ENCODE data around the gene ZNF283. TPM values are rescaled to one million over a fixed set of nuclear protein-coding genes. Genes with fewer than 3 reads are reported as not detected.

Gene ZNF283
- total and polyA plus RNA-seq, 4 donors: 3.9 to 15.2 (median 8.2) TPM

GRCh38 chr19:43782689-43783231 lies 44.4 kb upstream of the ZNF283 start:
- intact Hi-C loops (cut with DNase I): no loop called here
- H3K4me3 ChIP-seq (ENCODE audit: low read length in 2 of 2): no peak overlapping the region
- ATAC-seq (ENCODE audit: low FRiP score): no peak

GRCh38 chr19:43783636-43784035 lies 43.5 kb upstream of the ZNF283 start:
- ATAC-seq (ENCODE audit: low FRiP score): no peak

More at GRCh38 chr19:43782689-43783231, 44.4 kb upstream of the ZNF283 start:
- Histone ChIP-seq H3K27ac (ENCODE audit: low read depth in 1 of 2, low read length in 2 of 2) (no peak overlapping the region), H3K9me3 (ENCODE audit: control insufficient read depth, low read length) (no peaks in the 10 kb centered on the region), H3K4me1 (ENCODE audit: control insufficient read depth in 1 of 2, insufficient read depth in 2 of 2, low read length in 2 of 2) (no peaks in the 10 kb centered on the region), H3K36me3 (ENCODE audit: control insufficient read depth in 1 of 2, insufficient read depth in 2 of 2, low read length in 1 of 2) (no peaks in the 10 kb centered on the region), H3K27me3 (ENCODE audit: control insufficient read depth in 1 of 2, insufficient read depth in 2 of 2, low read length in 1 of 2) (no peaks in the 10 kb centered on the region)
- peak in 1 of 2 donors; percentile 71 for DNase-seq
- 81 to 82% methylated on average over 23 to 24 of the region's 24 CpGs for WGBS, 2 donors

GRCh38 chr19:43784241-43784980 lies 42.7 kb upstream of the ZNF283 start:
- WGBS, 2 donors: 58 to 70% methylated on average over 4 of the region's 4 CpGs
- Histone ChIP-seq H3K36me3 (ENCODE audit: control insufficient read depth in 1 of 2, insufficient read depth in 2 of 2, low read length in 1 of 2) (no peaks in the 10 kb centered on the region), H3K4me3 (ENCODE audit: low read length in 2 of 2) (no peak overlapping the region), H3K27me3 (ENCODE audit: control insufficient read depth in 1 of 2, insufficient read depth in 2 of 2, low read length in 1 of 2) (no peaks in the 10 kb centered on the region), H3K4me1 (ENCODE audit: control insufficient read depth in 1 of 2, insufficient read depth in 2 of 2, low read length in 2 of 2) (no peaks in the 10 kb centered on the region), H3K27ac (ENCODE audit: low read depth in 1 of 2, low read length in 2 of 2) (no peak overlapping the region), H3K9me3 (ENCODE audit: control insufficient read depth, low read length) (no peaks in the 10 kb centered on the region)
- intact Hi-C loops (cut with DNase I): loop anchor here (2.0 kb wide), 1 partner anchor 38 kb away; no protein-coding TSS in a partner anchor
- ATAC-seq (ENCODE audit: low FRiP score) (peak; percentile 67), DNase-seq (peak; percentile 74 to 87)

More at GRCh38 chr19:43783636-43784035, 43.5 kb upstream of the ZNF283 start:
- DNase-seq: no peak
- Histone ChIP-seq H3K27ac (ENCODE audit: low read depth in 1 of 2, low read length in 2 of 2) (no peak overlapping the region), H3K4me1 (ENCODE audit: control insufficient read depth in 1 of 2, insufficient read depth in 2 of 2, low read length in 2 of 2) (no peaks in the 10 kb centered on the region), H3K4me3 (ENCODE audit: low read length in 2 of 2) (no peak overlapping the region), H3K27me3 (ENCODE audit: control insufficient read depth in 1 of 2, insufficient read depth in 2 of 2, low read length in 1 of 2) (no peaks in the 10 kb centered on the region), H3K9me3 (ENCODE audit: control insufficient read depth, low read length) (no peaks in the 10 kb centered on the region), H3K36me3 (ENCODE audit: control insufficient read depth in 1 of 2, insufficient read depth in 2 of 2, low read length in 1 of 2) (no peaks in the 10 kb centered on the region)
- WGBS, 2 donors: 86 to 89% methylated on average over 8 of the region's 8 CpGs
- intact Hi-C loops (cut with DNase I): loop anchor here (2.0 kb wide), 1 partner anchor 37 kb away; no protein-coding TSS in a partner anchor

- H3K4me1 ChIP-seq (ENCODE audit: control insufficient read depth in 1 of 2, insufficient read depth in 2 of 2, low read length in 2 of 2): no peaks in the 10 kb centered on the region
- no peak overlapping the region for H3K4me3 ChIP-seq (ENCODE audit: low read length in 2 of 2)
- no peaks in the 10 kb centered on the region for H3K27me3 ChIP-seq (ENCODE audit: control insufficient read depth in 1 of 2, insufficient read depth in 2 of 2, low read length in 1 of 2)
- 10 to 12% methylated on average over 10 of the region's 10 CpGs for WGBS, 2 donors
- DNase-seq: peak; percentile 70
- no peaks in the 10 kb centered on the region for H3K36me3 ChIP-seq (ENCODE audit: control insufficient read depth in 1 of 2, insufficient read depth in 2 of 2, low read length in 1 of 2)
- peak; percentile 89 for ATAC-seq (ENCODE audit: low FRiP score)
- H3K9me3 ChIP-seq (ENCODE audit: control insufficient read depth, low read length): no peaks in the 10 kb centered on the region
- intact Hi-C loops (cut with DNase I): loop anchor here (2.0 kb wide), 1 partner anchor 38 kb away; no protein-coding TSS in a partner anchor
- H3K27ac ChIP-seq (ENCODE audit: low read depth in 1 of 2, low read length in 2 of 2): no peak overlapping the region
Measured at GRCh38 chr19:43784981-43785808, 41.9 kb upstream of the ZNF283 start.

- intact Hi-C loops (cut with DNase I): no loop called here
- 47 to 50% methylated on average over 1 of the region's 1 CpG for WGBS, 2 donors
- no peak overlapping the region for H3K27ac ChIP-seq (ENCODE audit: low read depth in 1 of 2, low read length in 2 of 2)
- H3K27me3 ChIP-seq (ENCODE audit: control insufficient read depth in 1 of 2, insufficient read depth in 2 of 2, low read length in 1 of 2): no peaks in the 10 kb centered on the region
- DNase-seq (no peak), ATAC-seq (ENCODE audit: low FRiP score) (no peak)
- no peak overlapping the region for H3K4me3 ChIP-seq (ENCODE audit: low read length in 2 of 2)
- H3K4me1 ChIP-seq (ENCODE audit: control insufficient read depth in 1 of 2, insufficient read depth in 2 of 2, low read length in 2 of 2): no peaks in the 10 kb centered on the region
- H3K36me3 ChIP-seq (ENCODE audit: control insufficient read depth in 1 of 2, insufficient read depth in 2 of 2, low read length in 1 of 2): no peaks in the 10 kb centered on the region
- no peaks in the 10 kb centered on the region for H3K9me3 ChIP-seq (ENCODE audit: control insufficient read depth, low read length)
Measured at GRCh38 chr19:43786665-43787064, 40.5 kb upstream of the ZNF283 start.

- no peaks in the 10 kb centered on the region for H3K27me3 ChIP-seq (ENCODE audit: control insufficient read depth in 1 of 2, insufficient read depth in 2 of 2, low read length in 1 of 2)
- DNase-seq: peak in 1 of 2 donors; percentile 17
- intact Hi-C loops (cut with DNase I): no loop called here
- H3K4me3 ChIP-seq (ENCODE audit: low read length in 2 of 2): no peak overlapping the region
- no peaks in the 10 kb centered on the region for H3K4me1 ChIP-seq (ENCODE audit: control insufficient read depth in 1 of 2, insufficient read depth in 2 of 2, low read length in 2 of 2)
- no peaks in the 10 kb centered on the region for H3K36me3 ChIP-seq (ENCODE audit: control insufficient read depth in 1 of 2, insufficient read depth in 2 of 2, low read length in 1 of 2)
- no peaks in the 10 kb centered on the region for H3K9me3 ChIP-seq (ENCODE audit: control insufficient read depth, low read length)
- 3 to 9% methylated on average over 3 of the region's 3 CpGs for WGBS, 2 donors
- no peak for ATAC-seq (ENCODE audit: low FRiP score)
- H3K27ac ChIP-seq (ENCODE audit: low read depth in 1 of 2, low read length in 2 of 2): no peak overlapping the region
Measured at GRCh38 chr19:43789029-43789428, 38.1 kb upstream of the ZNF283 start.

- ATAC-seq (ENCODE audit: low FRiP score): no peak
- Histone ChIP-seq H3K4me1 (ENCODE audit: control insufficient read depth in 1 of 2, insufficient read depth in 2 of 2, low read length in 2 of 2) (no peaks in the 10 kb centered on the region), H3K9me3 (ENCODE audit: control insufficient read depth, low read length) (peaks cover 1% of the 10 kb centered on the region), H3K27ac (ENCODE audit: low read depth in 1 of 2, low read length in 2 of 2) (no peak overlapping the region), H3K36me3 (ENCODE audit: control insufficient read depth in 1 of 2, insufficient read depth in 2 of 2, low read length in 1 of 2) (no peaks in the 10 kb centered on the region), H3K27me3 (ENCODE audit: control insufficient read depth in 1 of 2, insufficient read depth in 2 of 2, low read length in 1 of 2) (no peaks in the 10 kb centered on the region), H3K4me3 (ENCODE audit: low read length in 2 of 2) (no peak overlapping the region)
- DNase-seq: peak in 1 of 2 donors; percentile 33
- 28 to 34% methylated on average over 3 of the region's 3 CpGs for WGBS, 2 donors
- intact Hi-C loops (cut with DNase I): no loop called here
Measured at GRCh38 chr19:43790587-43790986, 36.5 kb upstream of the ZNF283 start.

- Histone ChIP-seq H3K36me3 (ENCODE audit: control insufficient read depth in 1 of 2, insufficient read depth in 2 of 2, low read length in 1 of 2) (no peaks in the 10 kb centered on the region), H3K27me3 (ENCODE audit: control insufficient read depth in 1 of 2, insufficient read depth in 2 of 2, low read length in 1 of 2) (no peaks in the 10 kb centered on the region), H3K27ac (ENCODE audit: low read depth in 1 of 2, low read length in 2 of 2) (no peak overlapping the region), H3K4me3 (ENCODE audit: low read length in 2 of 2) (no peak overlapping the region), H3K4me1 (ENCODE audit: control insufficient read depth in 1 of 2, insufficient read depth in 2 of 2, low read length in 2 of 2) (no peaks in the 10 kb centered on the region), H3K9me3 (ENCODE audit: control insufficient read depth, low read length) (peaks cover 1% of the 10 kb centered on the region)
- no peak for ATAC-seq (ENCODE audit: low FRiP score)
- intact Hi-C loops (cut with DNase I): no loop called here
- no peak for DNase-seq
- 37 to 58% methylated on average over 6 of the region's 6 CpGs for WGBS, 2 donors
Measured at GRCh38 chr19:43797118-43797517, 30.0 kb upstream of the ZNF283 start.
